Fibroblast of peridontal ligament (primary cell): ENCODE measurements around the gene IFFO2.
A peak's percentile ranks its signal among the peaks of the same experiment; 100 is the strongest.

Experiments used
- DNase-seq: peaks from one replicate; pipeline ENCODE4 v3.0.0-alpha.2; 2010; ENCODE audit errors: extremely low read depth

IFFO2 gene

DNA sequence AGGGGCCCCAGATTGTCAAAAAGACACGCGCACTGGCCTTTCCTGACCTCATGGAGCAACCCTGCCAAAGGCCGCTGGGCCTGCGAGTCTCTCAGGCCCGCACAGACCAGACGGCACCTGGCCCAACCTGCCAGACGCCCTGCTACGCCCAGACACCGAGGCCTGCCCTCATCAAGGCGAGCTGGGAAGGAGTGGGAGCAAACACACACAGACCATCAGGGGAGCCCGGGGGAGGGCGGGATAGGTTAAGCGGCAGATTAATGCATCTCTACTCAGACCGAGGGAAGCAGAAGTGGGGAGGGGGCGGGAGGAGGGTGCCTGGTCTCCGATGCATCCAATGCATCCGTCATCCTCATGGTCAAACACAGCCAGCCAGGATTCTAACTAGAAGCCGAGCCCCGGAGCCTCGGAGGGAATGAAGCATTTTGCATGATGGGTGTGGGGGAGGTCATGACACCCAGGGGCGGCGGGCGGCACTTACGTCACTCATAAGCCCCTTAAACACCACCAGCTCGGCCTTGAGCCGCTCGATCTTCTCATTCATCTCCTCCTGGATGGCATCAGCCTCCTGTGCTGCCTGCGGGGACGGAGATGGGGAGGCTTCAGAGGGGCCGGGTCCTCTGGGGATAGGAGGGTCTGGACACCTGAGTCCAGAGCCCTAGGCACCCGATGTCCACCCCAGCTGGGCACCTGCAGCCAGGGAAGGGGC is 37.1 kb downstream of the IFFO2 start:
- no peak for DNase-seq

GRCh38 chr1:18918417-18918816 is 38.1 kb downstream of the IFFO2 start:
- DNase-seq = no peak

DNA sequence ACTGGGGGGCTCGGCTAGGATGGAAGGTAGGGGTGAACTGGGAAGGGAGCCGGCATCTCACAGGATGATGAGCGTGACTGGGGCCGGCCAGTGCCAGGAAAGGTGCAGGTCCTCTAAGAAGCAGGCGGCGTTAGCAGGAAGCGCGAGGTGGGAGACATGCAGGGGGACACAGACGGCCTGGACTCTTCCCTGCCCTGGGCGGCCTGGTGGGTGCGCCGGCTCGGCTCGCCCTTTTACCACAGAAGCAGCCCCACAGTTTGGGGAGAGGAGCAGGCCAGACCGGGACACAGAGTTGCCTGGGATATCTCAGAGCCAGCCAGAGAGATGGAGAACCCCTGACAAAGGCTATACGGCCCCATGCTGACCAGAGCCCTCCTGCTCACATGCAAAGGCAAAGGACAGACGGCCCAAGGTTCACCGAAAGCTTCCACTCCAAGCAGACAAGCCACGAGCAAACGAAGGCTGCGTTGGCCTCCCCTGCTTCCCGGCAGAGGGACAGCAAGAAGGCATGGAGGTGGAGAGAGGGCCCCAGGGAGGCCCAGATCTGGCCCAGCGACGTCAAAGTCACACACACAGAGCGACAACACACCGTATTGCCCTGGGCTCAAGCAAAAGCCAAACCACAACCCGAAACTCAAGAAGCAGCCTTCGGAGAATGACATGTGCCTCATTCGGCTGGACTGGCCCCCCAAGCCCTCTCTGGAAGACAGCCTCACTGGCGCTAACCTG is 39.2 kb downstream of the IFFO2 start:
- no peak for DNase-seq

GRCh38 chr1:18915341-18915740 is 41.1 kb downstream of the IFFO2 start:
- DNase-seq = no peak

DNA sequence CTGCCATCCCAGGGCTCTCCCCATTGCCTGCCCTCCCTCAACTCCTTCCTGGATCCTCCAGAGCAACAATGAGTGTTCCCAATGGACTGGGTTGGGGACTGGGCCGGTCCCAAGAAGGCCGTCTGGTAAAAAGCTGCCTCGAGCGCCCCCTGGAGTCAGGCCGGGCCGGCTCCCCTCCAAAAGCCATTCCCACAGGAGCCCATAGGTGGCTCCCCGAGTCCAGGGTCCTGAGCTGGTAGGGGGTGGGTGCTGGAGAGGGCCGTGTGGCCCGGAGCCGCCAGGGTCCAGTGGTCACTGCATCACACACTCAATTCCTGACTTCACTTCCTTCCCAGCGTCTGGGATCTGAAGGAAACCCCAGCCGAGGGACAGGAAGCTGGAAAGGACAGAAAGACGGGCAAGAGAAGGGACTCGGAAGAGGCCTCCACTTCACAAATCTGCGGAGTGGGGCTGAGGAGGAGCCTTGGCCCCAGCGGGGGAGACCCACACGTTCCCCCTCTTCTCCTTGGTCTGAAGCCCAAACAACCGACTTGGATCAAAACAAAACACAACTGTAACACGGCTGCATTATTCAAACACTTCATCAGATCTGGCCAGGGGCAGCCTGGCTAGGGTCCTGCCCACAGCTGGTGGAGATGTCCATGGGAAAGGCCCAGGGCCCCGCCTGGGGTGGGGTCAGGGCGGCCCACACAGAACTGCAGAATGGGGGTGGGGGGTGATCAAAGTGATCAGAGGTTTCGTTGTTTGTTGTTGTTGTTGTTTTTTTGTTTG is 43.2 kb downstream of the IFFO2 start:
- peak; percentile 65 for DNase-seq

DNA sequence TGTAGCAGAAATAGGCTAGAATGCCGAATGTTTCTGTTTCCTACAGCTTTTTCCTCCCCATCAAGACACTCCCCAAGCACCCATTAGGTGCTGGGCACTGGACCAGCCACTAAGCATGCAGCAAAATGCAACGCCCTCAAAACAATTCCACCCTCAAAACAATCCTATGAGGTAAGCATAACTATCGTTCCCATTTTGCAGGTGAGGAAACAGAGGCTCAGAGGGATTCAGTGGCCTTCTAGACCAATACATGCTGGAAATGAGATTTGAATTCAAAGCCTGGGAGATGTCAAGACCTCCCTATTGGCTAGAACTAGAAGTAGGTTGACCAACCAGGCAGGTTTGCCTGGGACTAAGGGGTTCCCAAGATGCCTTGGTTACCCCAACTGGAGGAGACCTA is 43.9 kb downstream of the IFFO2 start:
- no peak for DNase-seq

DNA sequence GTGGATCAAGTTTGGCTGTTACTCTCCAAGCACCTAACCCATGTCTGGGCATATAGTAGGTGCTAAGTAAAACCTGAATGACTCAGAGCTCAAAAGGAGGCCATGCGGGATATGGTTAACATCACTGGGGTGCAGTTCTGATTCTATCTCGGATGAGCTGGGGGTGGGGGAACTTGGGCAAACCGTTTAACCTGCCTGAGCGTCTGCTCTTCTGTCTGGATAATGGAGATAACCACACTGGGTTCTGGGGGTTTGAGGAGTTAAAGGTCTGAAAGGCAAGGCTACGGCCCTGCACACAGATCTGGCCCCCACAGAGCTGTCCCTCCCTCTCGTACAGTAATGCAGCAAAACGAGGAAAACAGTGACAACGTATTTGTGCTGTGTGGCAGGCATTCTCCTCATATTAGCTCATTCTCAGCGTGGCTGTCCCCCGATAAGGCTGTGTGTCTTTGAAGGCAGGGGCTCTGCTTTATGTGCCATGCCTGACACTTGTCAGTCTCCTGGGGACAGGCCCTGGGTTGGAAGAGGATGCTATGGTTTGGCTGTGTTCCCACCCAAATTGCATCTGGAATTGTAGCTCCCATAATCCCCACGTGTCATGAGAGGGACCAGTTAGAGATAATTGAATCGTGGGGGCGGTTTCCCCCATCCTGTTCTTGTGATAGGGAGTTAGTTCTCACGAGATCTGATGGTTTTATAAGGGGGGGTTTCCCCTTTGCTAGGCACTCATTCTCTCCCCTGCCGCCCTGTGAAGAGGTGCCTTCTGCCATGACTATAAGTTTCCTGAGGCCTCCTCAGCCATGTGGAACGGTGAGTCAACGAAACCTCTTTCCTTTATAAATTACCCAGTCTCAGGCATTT is 47.3 kb downstream of the IFFO2 start:
- no peak for DNase-seq

GRCh38 chr1:18907917-18908845 is 48.3 kb downstream of the IFFO2 start:
- DNase-seq = no peak

GRCh38 chr1:18907021-18907916 is 49.2 kb downstream of the IFFO2 start:
- peak; percentile 79 for DNase-seq

DNA sequence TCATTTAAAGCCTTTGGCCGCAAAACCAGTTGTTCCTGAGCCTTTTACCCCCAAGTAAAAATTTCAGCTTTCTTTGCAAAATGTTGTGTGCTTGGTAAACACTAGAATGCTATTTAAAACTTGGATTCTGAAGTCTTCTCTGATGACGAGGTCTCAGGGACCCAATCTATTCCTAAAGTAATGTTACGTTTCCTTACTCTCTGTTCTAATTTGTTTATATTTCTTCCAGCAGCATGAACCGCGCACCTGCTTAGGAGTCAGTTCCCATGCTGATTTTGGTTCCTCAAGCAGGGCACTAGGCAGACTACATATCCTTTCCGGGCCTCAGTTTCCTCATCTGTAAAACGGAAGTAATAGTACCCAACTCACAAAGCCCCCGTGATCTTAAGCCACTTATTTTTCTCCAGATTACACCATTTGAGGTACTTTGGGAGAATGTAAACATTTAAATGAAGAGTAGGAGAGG is 53.2 kb downstream of the IFFO2 start:
- DNase-seq = no peak

- DNase-seq = peak; percentile 98
Observed at GRCh38 chr1:18902523-18903290, 53.8 kb downstream of the IFFO2 start, which contains the start of gene ALDH4A1. ALDH4A1 (minus strand) TSS chr1:18902555; CDS start chr1:18902523, 32 bp downstream.

GRCh38 chr1:18901952-18902522 is 54.4 kb downstream of the IFFO2 start:
- no peak for DNase-seq

DNA sequence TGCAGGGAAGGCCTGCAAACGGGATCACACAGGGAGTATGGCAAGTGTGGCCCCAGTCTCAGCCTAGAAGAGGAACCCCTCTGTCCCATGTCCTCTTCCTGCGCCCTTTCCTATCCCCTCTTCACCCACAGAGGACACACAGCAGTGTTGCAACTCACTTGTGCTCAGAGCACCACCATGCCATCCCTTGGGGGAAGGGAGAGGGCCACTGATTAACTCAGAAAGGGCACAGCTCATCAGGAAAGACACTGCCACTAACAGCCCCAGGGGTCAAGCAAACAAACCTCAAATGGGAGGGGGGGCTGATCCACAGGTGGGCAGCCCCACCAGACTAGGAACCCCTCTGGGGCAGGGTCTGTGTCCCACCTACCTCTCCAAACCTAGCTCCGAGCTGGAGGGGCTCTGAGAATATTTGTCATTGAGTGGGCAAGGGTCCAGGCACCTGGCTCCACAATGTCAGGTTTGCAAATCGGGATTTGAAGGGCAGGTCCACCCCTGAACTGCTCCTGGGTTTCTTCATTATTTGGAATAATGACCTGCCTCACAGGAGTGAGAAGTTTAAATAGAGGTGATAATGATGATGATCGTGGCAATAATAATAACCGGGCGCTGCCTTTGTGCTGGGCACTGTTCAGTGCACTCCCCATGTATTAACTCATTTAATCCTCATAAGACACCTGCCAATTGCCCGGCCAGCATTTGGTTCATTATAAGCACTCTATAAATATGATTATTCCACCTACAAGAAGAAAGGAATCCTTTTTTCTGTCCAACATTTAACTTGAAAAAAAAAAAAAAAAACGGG is 55.1 kb downstream of the IFFO2 start:
- DNase-seq = no peak

- DNase-seq = peak; percentile 75
Observed at GRCh38 chr1:18900303-18900841, 56.1 kb downstream of the IFFO2 start.

- DNase-seq = no peak
Observed at GRCh38 chr1:18899363-18900049, 57.0 kb downstream of the IFFO2 start.

GRCh38 chr1:18898567-18898966 is 57.9 kb downstream of the IFFO2 start:
- DNase-seq = no peak
